Transverse colon (tissue), 4 donors: ENCODE measurements around the gene HSF5. TPM values are rescaled to one million over a fixed set of nuclear protein-coding genes. Genes with fewer than 3 reads are reported as not detected.
A peak's percentile ranks its signal among the peaks of the same experiment; 100 is the strongest.

Source experiments
- DNase-seq: peaks from one replicate; pipeline ENCODE4 v3.0.0-alpha.2; 2019
- H3K27ac ChIP-seq, 4 donors: fragments of 200-600 bp; sonication (generic); 2 replicates each; pipeline ENCODE4 v1.5.1; 2016 to 2018; ENCODE audit warnings: inconsistent platforms in 4 of 4
- H3K27me3 ChIP-seq: fragments of 200-600 bp; sonication (generic); 2 replicates; pipeline ENCODE4 v1.5.1; 2017; ENCODE audit warnings: inconsistent platforms
- H3K36me3 ChIP-seq, 4 donors: fragments of 200-600 bp; sonication (generic); 2 replicates each; pipeline ENCODE4 v1.5.1; 2017 to 2019; ENCODE audit warnings: inconsistent platforms in 4 of 4
- H3K4me1 ChIP-seq, 4 donors: fragments of 200-600 bp; sonication (generic); 2 replicates each; pipeline ENCODE4 v1.5.1; 2017 to 2020; ENCODE audit warnings: inconsistent platforms in 4 of 4
- H3K4me3 ChIP-seq, 4 donors: fragments of 200-600 bp; sonication (generic); 1 replicate in 1 of 4; 2 replicates in 3 of 4; pipeline versions ENCODE4 v1.5.1 to v1.6.1; 2017 to 2019; ENCODE audit warnings: inconsistent platforms in 4 of 4
- H3K9me3 ChIP-seq, 2 donors: fragments of 200-600 bp; sonication (generic); 2 replicates each; pipeline ENCODE4 v1.5.1; 2017 to 2019; ENCODE audit warnings: inconsistent platforms in 2 of 2
- CTCF ChIP-seq, 5 experiments: fragments of 200-600 bp in 3 of 5; fragments of 450-650 bp in 2 of 5; sonication (generic) in 3 of 5; IDR thresholded peaks; 1 replicate in 2 of 5; 2 replicates in 3 of 5; pipeline ENCODE4 v1.5.1; 2016 to 2017; ENCODE audit warnings: antibody characterized with exemption in 5 of 5, inconsistent platforms in 3 of 5, mild to moderate bottlenecking in 2 of 5, moderate library complexity in 1 of 5
- EP300 ChIP-seq: sonication (generic); formaldehyde crosslinking; IDR thresholded peaks from one replicate; pipeline ENCODE4 v1.6.1; 2017; ENCODE audit warnings: antibody characterized with exemption, low read depth
- POLR2A ChIP-seq: fragments of 450-650 bp; IDR thresholded peaks from one replicate; pipeline ENCODE4 v1.6.1; 2016; ENCODE audit warnings: antibody characterized with exemption, mild to moderate bottlenecking, moderate library complexity
- POLR2AphosphoS5 ChIP-seq, 3 donors: sonication (generic); formaldehyde crosslinking; IDR thresholded peaks; one replicate each; pipeline ENCODE4 v1.6.1; 2016; ENCODE audit warnings: antibody characterized with exemption in 3 of 3
- WGBS, 2 donors: methylation state at CpG; one replicate each; pipeline ENCODE4 v1.1.5; 2018; ENCODE audit warnings: low coverage in 1 of 2; 5-methylcytosine and 5-hydroxymethylcytosine counted together
- in situ Hi-C, 4 donors: fragments of 200-750 bp; cut with MboI; loops; one replicate each; pipeline versions ENCODE4 v1.15.0 to v1.15.1; 2017; ENCODE audit warnings: low sequenced_read_pairs in 3 of 4, low pct_ligation_motif_present in 1 of 4, low pct_unique_long_range_greater_than_20kb in 1 of 4
- intact Hi-C: fragments of 100-400 bp; cut with DNase I; formaldehyde crosslinking; loops from one replicate; pipeline ENCODE4 v1.15.1; 2023; ENCODE audit warnings: low total_unique reads
- total RNA-seq, 4 donors: library from RNA; depleted of rRNA; stranded (reverse); fragments of >200 nt; gene quantifications; one replicate each; pipeline ENCODE4 v1.1.0, GENCODE V29; 2016

HSF5 gene
- total RNA-seq, 4 donors from 2014 or later: 0.16 TPM; not detected in 3

DNA sequence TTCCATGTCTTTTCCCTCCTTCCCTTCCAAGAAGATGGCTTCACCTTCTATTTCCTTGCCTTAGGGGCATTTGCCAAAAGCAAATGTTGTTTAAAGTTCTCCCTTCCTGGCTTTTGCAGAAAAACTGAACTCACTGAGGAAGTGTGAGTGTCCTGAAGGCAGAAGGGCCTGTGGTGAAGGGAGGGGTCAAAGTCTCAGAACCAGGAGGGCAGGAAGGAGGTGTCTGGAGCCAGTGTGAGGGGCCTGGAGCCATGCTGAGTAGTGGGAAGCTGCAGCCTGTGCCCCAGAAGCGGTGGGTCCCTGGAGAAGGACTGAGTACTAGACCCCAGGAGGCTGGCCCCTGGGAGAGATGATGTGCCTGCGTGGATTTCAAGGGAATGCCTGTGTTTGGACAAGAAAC, 112.4 kb downstream of the HSF5 start:
- peaks cover 0 to 54% (median 41%) of the 10 kb centered on the region in 4 donors for H3K4me1 ChIP-seq

GRCh38 chr17:58375256-58375655, 113.0 kb downstream of the HSF5 start:
- DNase-seq: no peak
- in situ Hi-C loops (no loop called here), intact Hi-C loops (no loop called here)
- 45 to 55% methylated on average over 5 of the region's 5 CpGs for WGBS, 2 donors
- Histone ChIP-seq H3K4me3 (no peak overlapping the region), H3K27ac (peak overlapping the region; percentile 60 to 75 (median 72)), H3K36me3 (no peaks in the 10 kb centered on the region), H3K9me3 (no peaks in the 10 kb centered on the region), H3K4me1 (peaks cover 0 to 56% (median 41%) of the 10 kb centered on the region in 4 donors), H3K27me3 (no peaks in the 10 kb centered on the region)
- no peak for TF ChIP-seq POLR2A
- no peak for TF ChIP-seq POLR2AphosphoS5 (IDR thresholded peaks at IDR 0.05)
- TF ChIP-seq EP300: no peak
- TF ChIP-seq CTCF (IDR thresholded peaks at IDR 0.05): no peak

More for the DNA sequence above, 112.4 kb downstream of the HSF5 start:
- no peaks in the 10 kb centered on the region for H3K36me3 ChIP-seq
- in situ Hi-C loops (no loop called here), intact Hi-C loops (no loop called here)
- no peaks in the 10 kb centered on the region for H3K9me3 ChIP-seq
- WGBS, 2 donors: 66 to 73% methylated on average over 2 of the region's 2 CpGs
- H3K27me3 ChIP-seq: no peaks in the 10 kb centered on the region
- TF ChIP-seq POLR2AphosphoS5 (IDR thresholded peaks at IDR 0.05): no peak
- TF ChIP-seq EP300: no peak
- TF ChIP-seq POLR2A: no peak
- no peak for TF ChIP-seq CTCF (IDR thresholded peaks at IDR 0.05)
- no peak for DNase-seq
- H3K4me3 ChIP-seq: no peak overlapping the region
- peak overlapping the region; percentile 60 to 75 (median 72) for H3K27ac ChIP-seq

DNA sequence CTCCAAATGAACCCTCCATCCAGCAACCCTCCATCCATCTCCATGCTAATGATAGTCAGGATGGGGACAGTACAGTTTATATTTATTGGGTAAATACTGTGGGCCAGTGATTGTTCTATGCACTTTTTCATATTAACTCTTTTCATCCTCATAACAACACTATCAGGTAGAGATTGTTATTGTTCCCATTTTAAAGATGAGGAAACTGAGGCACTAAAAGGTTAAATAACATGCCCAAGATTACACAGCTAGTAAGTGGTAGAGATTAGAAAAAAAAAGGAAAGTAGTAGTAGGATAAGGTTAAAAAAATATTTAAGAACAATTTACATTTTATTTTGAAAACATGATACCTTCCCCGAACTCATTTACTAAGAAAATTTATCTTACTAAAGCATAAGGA, 114.3 kb downstream of the HSF5 start:
- WGBS, 2 donors: 71 to 84% methylated on average over 1 of the region's 1 CpG
- Histone ChIP-seq H3K27me3 (no peaks in the 10 kb centered on the region), H3K9me3 (no peaks in the 10 kb centered on the region), H3K4me1 (peaks cover 0 to 58% (median 48%) of the 10 kb centered on the region in 4 donors), H3K36me3 (no peaks in the 10 kb centered on the region), H3K27ac (no peak overlapping the region), H3K4me3 (no peak overlapping the region)
- no peak for DNase-seq
- intact Hi-C loops (no loop called here), in situ Hi-C loops (no loop called here)
- TF ChIP-seq POLR2AphosphoS5 (IDR thresholded peaks at IDR 0.05): no peak
- TF ChIP-seq POLR2A: no peak
- TF ChIP-seq CTCF (IDR thresholded peaks at IDR 0.05): no peak
- TF ChIP-seq EP300: no peak

DNA sequence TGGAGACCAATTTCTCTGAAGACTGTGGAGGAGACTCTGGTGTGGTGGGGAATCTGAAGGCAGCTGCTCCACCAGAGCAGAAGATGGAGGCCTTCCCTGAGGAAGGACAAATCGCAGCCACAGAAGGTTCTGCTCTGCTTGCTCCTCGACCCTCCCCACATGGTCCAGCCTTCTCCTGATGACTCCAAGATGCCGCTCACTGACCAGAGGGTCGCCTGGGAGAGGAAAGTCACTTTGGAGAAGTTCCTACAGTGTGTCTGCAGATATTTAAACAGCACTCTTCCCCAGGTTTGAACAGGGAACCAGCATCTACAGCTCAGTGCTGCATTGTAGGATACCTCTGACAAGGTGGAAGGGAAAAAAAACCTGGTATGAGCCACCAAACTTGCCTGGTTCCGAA, 115.2 kb downstream of the HSF5 start:
- H3K9me3 ChIP-seq: no peaks in the 10 kb centered on the region
- H3K4me1 ChIP-seq: peaks cover 0 to 52% (median 46%) of the 10 kb centered on the region in 4 donors
- intact Hi-C loops (no loop called here), in situ Hi-C loops (no loop called here)
- TF ChIP-seq CTCF (IDR thresholded peaks at IDR 0.05) (no peak), POLR2AphosphoS5 (IDR thresholded peaks at IDR 0.05) (no peak), POLR2A (no peak), EP300 (no peak)
- H3K36me3 ChIP-seq: no peaks in the 10 kb centered on the region
- no peak overlapping the region for H3K4me3 ChIP-seq
- H3K27ac ChIP-seq: peak overlapping the region in 1 of 4 donors; percentile 13
- no peak for DNase-seq
- no peaks in the 10 kb centered on the region for H3K27me3 ChIP-seq
- WGBS, 2 donors: 60 to 72% methylated on average over 1 to 5 of the region's 5 CpGs
